Prostate gland (tissue), 2 donors: ENCODE data around the gene ZNF70. TPM values are rescaled to one million over a fixed set of nuclear protein-coding genes. Genes with fewer than 3 reads are reported as not detected.

Source experiments
- DNase-seq: peaks from one replicate; pipeline ENCODE4 v3.0.0-alpha.2; 2019; ENCODE audit warnings: low spot score
- H3K27ac ChIP-seq, 2 donors: fragments of 200-600 bp; sonication (generic); 2 replicates each; pipeline ENCODE4 v1.5.1; 2017 to 2019
- H3K27me3 ChIP-seq: fragments of 200-600 bp; sonication (generic); replicated peaks from 2 replicates; pipeline ENCODE4 v1.5.1; 2019; ENCODE audit not compliant: insufficient read depth
- H3K36me3 ChIP-seq, 2 donors: fragments of 200-600 bp; sonication (generic); 1 replicate in 1 of 2; 2 replicates in 1 of 2; pipeline versions ENCODE4 v1.5.1 to v1.8.1; 2017 to 2019
- H3K4me1 ChIP-seq: fragments of 200-600 bp; sonication (generic); replicated peaks from 2 replicates; pipeline ENCODE4 v1.5.1; 2019
- H3K4me3 ChIP-seq, 2 donors: fragments of 200-600 bp; sonication (generic); 2 replicates each; pipeline ENCODE4 v1.5.1; 2017 to 2019
- H3K9me3 ChIP-seq: fragments of 200-600 bp; sonication (generic); 2 replicates; pipeline ENCODE4 v1.5.1; 2017
- POLR2A ChIP-seq: fragments of 450-650 bp; IDR thresholded peaks from one replicate; pipeline ENCODE4 v1.6.1; 2016; ENCODE audit warnings: antibody characterized with exemption, mild to moderate bottlenecking
- POLR2AphosphoS5 ChIP-seq: sonication (generic); formaldehyde crosslinking; IDR thresholded peaks from one replicate; pipeline ENCODE4 v1.6.1; 2017; ENCODE audit warnings: antibody characterized with exemption
- WGBS: methylation state at CpG from one replicate; pipeline ENCODE4 v1.1.5; 2018; 5-methylcytosine and 5-hydroxymethylcytosine counted together
- intact Hi-C: fragments of 100-400 bp; cut with DNase I; formaldehyde crosslinking; loops from one replicate; pipeline ENCODE4 v1.14.2; 2022
- total RNA-seq, 2 donors: library from RNA; depleted of rRNA; stranded (reverse); fragments of >200 nt; gene quantifications; one replicate each; pipeline ENCODE4 v1.1.0, GENCODE V29; 2016
- TF ChIP-seq, protein P1 (sequence below), 4 experiments: fragments of 200-600 bp in 2 of 4; fragments of 450-650 bp in 2 of 4; sonication (generic) in 2 of 4; IDR thresholded peaks; 1 replicate in 3 of 4; 2 replicates in 1 of 4; pipeline ENCODE4 v1.5.1; 2016 to 2019; ENCODE audit warnings: antibody characterized with exemption in 4 of 4, mild to moderate bottlenecking in 2 of 4, moderate library complexity in 2 of 4

The ZNF70 gene
- total RNA-seq, 2 donors from 2014 or later = 5.2 to 8.1 TPM

- intact Hi-C loops = loop anchor here (5.0 kb wide), 1 partner anchor 60 kb away; no protein-coding TSS in a partner anchor
- no peaks in the 10 kb centered on the region for H3K36me3 ChIP-seq
- TF ChIP-seq POLR2A (peak; percentile 68), POLR2AphosphoS5 (peak; percentile 60)
- TF ChIP-seq, protein P1, sequence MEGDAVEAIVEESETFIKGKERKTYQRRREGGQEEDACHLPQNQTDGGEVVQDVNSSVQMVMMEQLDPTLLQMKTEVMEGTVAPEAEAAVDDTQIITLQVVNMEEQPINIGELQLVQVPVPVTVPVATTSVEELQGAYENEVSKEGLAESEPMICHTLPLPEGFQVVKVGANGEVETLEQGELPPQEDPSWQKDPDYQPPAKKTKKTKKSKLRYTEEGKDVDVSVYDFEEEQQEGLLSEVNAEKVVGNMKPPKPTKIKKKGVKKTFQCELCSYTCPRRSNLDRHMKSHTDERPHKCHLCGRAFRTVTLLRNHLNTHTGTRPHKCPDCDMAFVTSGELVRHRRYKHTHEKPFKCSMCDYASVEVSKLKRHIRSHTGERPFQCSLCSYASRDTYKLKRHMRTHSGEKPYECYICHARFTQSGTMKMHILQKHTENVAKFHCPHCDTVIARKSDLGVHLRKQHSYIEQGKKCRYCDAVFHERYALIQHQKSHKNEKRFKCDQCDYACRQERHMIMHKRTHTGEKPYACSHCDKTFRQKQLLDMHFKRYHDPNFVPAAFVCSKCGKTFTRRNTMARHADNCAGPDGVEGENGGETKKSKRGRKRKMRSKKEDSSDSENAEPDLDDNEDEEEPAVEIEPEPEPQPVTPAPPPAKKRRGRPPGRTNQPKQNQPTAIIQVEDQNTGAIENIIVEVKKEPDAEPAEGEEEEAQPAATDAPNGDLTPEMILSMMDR (IDR thresholded peaks at IDR 0.05) = peak in 2 of 4 experiments; percentile 11 to 16
- under 1% methylated on average over 81 of the region's 97 CpGs for WGBS
- H3K4me1 ChIP-seq = peaks cover 2% of the 10 kb centered on the region
- peak within 1 kb of the TSS; percentile 100 for H3K27ac ChIP-seq
- peak within 1 kb of the TSS; percentile 95 to 97 for H3K4me3 ChIP-seq
- no peaks in the 10 kb centered on the region for H3K27me3 ChIP-seq
- no peaks in the 10 kb centered on the region for H3K9me3 ChIP-seq
- DNase-seq = peak; percentile 85
Measured at GRCh38 chr22:23786752-23787599, 36.1 kb upstream of the ZNF70 start, which contains the start of gene SMARCB1. TSS of gene SMARCB1 (plus strand) at chr22:23786966. CDS start at chr22:23787170, 204 bp downstream.

DNA sequence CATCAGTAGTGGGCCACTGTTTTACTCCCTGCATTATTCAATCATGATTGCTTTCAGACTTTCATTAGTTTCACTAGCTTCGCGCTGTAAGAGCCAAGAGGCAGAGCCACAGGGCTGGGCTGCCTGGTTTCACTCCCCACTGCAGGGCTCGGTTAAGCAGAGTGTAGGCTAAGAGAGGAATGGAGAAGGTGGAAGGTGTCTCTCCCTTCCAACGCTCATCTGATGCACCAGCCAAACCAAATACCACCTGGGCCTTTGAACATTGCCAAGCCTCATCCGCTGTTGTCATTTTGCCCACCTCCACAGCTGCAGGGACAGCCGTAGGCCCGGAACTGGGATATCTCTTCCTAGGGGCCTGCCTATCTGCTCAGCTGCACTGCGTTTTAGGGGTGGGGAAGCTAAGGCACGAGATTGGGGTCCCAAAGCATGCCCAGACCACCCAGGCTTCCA lies 35.4 kb upstream of the ZNF70 start:
- Histone ChIP-seq H3K27me3 (no peaks in the 10 kb centered on the region), H3K9me3 (no peaks in the 10 kb centered on the region), H3K36me3 (no peaks in the 10 kb centered on the region), H3K4me3 (peak overlapping the region; percentile 95 to 97), H3K4me1 (no peaks in the 10 kb centered on the region), H3K27ac (peak overlapping the region; percentile 100)
- TF ChIP-seq, protein P1 (IDR thresholded peaks at IDR 0.05) = no peak
- TF ChIP-seq POLR2AphosphoS5 = no peak
- TF ChIP-seq POLR2A = no peak
- intact Hi-C loops = loop anchor here (5.0 kb wide), 1 partner anchor 61 kb away; no protein-coding TSS in a partner anchor
- WGBS = 20% methylated on average over 9 of the region's 9 CpGs
- peak; percentile 25 for DNase-seq

DNA sequence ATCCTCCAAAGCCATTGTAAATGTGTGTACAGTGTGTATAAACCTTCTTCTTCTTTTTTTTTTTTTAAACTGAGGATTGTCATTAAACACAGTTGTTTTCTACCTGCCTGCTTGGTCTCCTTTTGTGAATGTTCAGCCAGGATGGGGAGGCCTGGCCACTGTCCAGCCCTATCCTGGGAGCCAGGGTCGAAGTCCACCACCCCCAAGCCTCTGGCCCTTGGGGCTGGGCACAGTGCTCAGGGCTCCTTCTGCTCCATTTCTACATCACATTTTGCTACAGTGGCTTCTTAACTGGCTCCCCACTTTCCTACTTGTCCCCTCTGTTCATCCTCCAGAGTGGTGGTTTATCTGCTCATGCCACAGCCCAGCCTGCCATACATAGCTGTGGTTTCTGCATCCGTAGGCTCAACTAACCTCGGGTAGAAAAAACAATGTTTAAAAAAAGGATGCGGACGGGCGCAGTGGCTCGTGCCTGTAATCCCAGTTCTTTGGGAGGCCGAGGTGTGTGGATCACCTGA lies 33.4 kb upstream of the ZNF70 start:
- Histone ChIP-seq H3K9me3 (no peaks in the 10 kb centered on the region), H3K27ac (no peak overlapping the region), H3K4me3 (no peak overlapping the region), H3K4me1 (no peaks in the 10 kb centered on the region), H3K27me3 (no peaks in the 10 kb centered on the region), H3K36me3 (no peaks in the 10 kb centered on the region)
- intact Hi-C loops = no loop called here
- no peak for TF ChIP-seq POLR2AphosphoS5
- no peak for TF ChIP-seq POLR2A
- TF ChIP-seq, protein P1 (IDR thresholded peaks at IDR 0.05) = no peak
- DNase-seq = no peak
- WGBS = 90% methylated on average over 8 of the region's 8 CpGs

- DNase-seq = no peak
- Histone ChIP-seq H3K27me3 (no peaks in the 10 kb centered on the region), H3K4me1 (no peaks in the 10 kb centered on the region), H3K4me3 (no peak overlapping the region), H3K36me3 (no peaks in the 10 kb centered on the region), H3K9me3 (no peaks in the 10 kb centered on the region), H3K27ac (no peak overlapping the region)
- intact Hi-C loops = no loop called here
- WGBS = 79% methylated on average over 13 of the region's 15 CpGs
- TF ChIP-seq POLR2A = no peak
- TF ChIP-seq POLR2AphosphoS5 = no peak
Measured at GRCh38 chr22:23783265-23784150, 32.6 kb upstream of the ZNF70 start.

- TF ChIP-seq POLR2AphosphoS5 (no peak), POLR2A (no peak)
- TF ChIP-seq, protein P1 (IDR thresholded peaks at IDR 0.05) = no peak
- intact Hi-C loops = no loop called here
- Histone ChIP-seq H3K4me3 (no peak overlapping the region), H3K27me3 (no peaks in the 10 kb centered on the region), H3K9me3 (no peaks in the 10 kb centered on the region), H3K36me3 (no peaks in the 10 kb centered on the region), H3K4me1 (no peaks in the 10 kb centered on the region), H3K27ac (no peak overlapping the region)
- 100% methylated on average over 1 of the region's 1 CpG for WGBS
- no peak for DNase-seq
Measured at GRCh38 chr22:23782703-23783102, 31.8 kb upstream of the ZNF70 start.
